HepG2 (cell line): ENCODE data around the gene TTC8.

Experiments
- CTCF ChIP-seq: sonication (generic); formaldehyde crosslinking; IDR thresholded peaks from 2 replicates; pipeline ENCODE4 v1.5.0; 2020; ENCODE audit warnings: mild to moderate bottlenecking, missing genetic modification reagents, moderate library complexity
- KDM5A ChIP-seq: fragments of 200-600 bp; sonication (generic); IDR thresholded peaks from 2 replicates; pipeline ENCODE4 v1.7.0; 2018; ENCODE audit warnings: antibody characterized with exemption, mild to moderate bottlenecking, low read length, borderline replicate concordance
- NR2C2 ChIP-seq: sonication (generic); formaldehyde crosslinking; IDR thresholded peaks from 2 replicates; pipeline ENCODE4 v1.4.0; 2020; ENCODE audit warnings: missing genetic modification reagents, mild to moderate bottlenecking, moderate library complexity, borderline replicate concordance
- POLR2A ChIP-seq, 2 experiments: IDR thresholded peaks; 2 replicates each; pipeline ENCODE4 v1.6.1; 2011; ENCODE audit warnings: low read depth in 2 of 2, low read length in 2 of 2, mild to moderate bottlenecking in 1 of 2, moderate library complexity in 1 of 2; ENCODE audit not compliant: insufficient read depth in 1 of 2
- TBX2 ChIP-seq: sonication (generic); formaldehyde crosslinking; IDR thresholded peaks from 2 replicates; pipeline ENCODE4 v1.5.0; 2020; ENCODE audit warnings: missing genetic modification reagents, mild to moderate bottlenecking, borderline replicate concordance
- ZNF24 ChIP-seq: fragments of 450-650 bp; IDR thresholded peaks from 2 replicates; pipeline ENCODE4 v1.6.1; 2017; ENCODE audit warnings: antibody characterized with exemption, mild to moderate bottlenecking

- TF ChIP-seq POLR2A (IDR thresholded peaks at IDR 0.05; ENCODE audit: insufficient read depth in 1 of 2, low read depth in 2 of 2, low read length in 2 of 2) (no peak), NR2C2 (CRISPR knock-in tag) (no peak), TBX2 (CRISPR knock-in tag) (no peak), CTCF (CRISPR knock-in tag) (no peak), KDM5A (no peak), ZNF24 (no peak)
Observed at GRCh38 chr14:88904864-88905263, 80.4 kb downstream of the TTC8 start.
